Activated CD4-positive, alpha-beta T cell treated with anti-CD3 and anti-CD28 coated beads, Interleukin-10, Interleukin-2, amounts not matched to agents 100 ng/mL and 50 ng/mL, durations not matched to agents 16 hours and 8 hours (primary cell): ENCODE results near the gene MCL1.

ENCODE experiments used
- DNase-seq: peaks from one replicate; pipeline ENCODE4 v3.0.0-alpha.2; 2020

The MCL1 gene

DNA sequence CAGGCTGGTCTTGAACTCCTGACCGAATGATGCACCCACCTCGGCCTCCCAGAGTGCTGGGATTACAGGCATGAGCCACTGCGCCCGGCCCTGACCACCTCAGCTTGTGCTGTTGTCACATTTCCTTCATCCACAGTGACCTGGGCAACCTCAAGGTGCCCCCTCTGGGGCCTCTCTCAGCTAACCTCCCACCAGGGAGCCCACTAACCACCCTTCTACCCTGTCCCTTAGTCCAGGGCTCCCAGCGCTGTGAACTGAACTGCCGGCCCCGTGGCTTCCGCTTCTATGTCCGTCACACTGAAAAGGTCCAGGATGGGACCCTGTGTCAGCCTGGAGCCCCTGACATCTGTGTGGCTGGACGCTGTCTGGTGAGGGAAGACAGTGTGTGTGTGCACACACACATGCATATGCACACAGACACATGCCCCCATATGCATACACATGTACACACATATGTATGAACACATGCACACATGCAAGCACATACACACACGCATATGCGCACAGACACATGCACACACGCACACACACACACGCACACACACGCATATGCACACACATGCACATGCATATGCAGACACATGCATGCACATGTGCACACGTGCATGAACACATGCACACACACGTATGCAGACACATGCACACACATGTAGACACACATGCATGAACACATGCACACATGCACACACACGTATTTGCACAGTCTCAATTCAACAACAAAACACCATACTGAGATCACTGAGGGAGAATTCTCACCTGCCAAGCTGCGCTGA lies 24.0 kb downstream of the MCL1 start:
- no peak for DNase-seq

DNA sequence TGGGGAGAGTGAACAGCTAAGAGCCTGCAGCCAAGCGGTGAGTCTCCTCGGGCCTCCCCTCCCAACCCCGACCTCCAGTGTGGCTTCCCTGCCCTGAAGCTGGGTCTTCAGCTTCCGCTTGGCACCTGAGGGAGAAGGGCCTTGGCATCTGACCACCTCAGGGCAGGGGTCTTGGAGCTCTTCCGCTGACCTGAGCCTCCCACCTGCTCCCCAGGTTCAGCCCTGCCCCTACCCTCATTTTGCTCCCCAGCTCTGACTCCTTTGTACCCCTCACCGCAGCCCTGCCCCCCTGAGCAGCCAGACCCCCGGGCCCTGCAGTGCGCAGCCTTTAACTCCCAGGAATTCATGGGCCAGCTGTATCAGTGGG lies 25.3 kb downstream of the MCL1 start:
- no peak for DNase-seq

DNA sequence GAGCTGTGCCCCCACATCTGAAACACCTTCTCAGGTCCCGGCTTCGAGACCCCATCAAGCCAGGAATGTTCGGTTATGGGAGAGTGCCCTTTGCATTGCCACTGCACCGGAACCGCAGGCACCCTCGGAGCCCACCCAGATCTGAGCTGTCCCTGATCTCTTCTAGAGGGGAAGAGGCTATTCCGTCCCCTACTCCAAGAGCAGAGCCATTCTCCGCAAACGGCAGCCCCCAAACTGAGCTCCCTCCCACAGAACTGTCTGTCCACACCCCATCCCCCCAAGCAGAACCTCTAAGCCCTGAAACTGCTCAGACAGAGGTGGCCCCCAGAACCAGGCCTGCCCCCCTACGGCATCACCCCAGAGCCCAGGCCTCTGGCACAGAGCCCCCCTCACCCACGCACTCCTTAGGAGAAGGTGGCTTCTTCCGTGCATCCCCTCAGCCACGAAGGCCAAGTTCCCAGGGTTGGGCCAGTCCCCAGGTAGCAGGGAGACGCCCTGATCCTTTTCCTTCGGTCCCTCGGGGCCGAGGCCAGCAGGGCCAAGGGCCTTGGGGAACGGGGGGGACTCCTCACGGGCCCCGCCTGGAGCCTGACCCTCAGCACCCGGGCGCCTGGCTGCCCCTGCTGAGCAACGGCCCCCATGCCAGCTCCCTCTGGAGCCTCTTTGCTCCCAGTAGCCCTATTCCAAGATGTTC lies 25.9 kb downstream of the MCL1 start:
- DNase-seq = no peak

DNA sequence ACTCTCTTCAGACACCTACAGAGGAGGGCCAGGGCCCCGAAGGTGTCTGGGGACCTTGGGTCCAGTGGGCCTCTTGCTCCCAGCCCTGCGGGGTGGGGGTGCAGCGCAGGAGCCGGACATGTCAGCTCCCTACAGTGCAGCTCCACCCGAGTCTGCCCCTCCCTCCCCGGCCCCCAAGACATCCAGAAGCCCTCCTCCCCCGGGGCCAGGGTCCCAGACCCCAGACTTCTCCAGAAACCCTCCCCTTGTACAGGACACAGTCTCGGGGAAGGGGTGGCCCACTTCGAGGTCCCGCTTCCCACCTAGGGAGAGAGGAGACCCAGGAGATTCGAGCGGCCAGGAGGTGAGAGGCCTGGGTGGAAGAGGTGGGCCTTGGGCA lies 26.5 kb downstream of the MCL1 start:
- no peak for DNase-seq

DNA sequence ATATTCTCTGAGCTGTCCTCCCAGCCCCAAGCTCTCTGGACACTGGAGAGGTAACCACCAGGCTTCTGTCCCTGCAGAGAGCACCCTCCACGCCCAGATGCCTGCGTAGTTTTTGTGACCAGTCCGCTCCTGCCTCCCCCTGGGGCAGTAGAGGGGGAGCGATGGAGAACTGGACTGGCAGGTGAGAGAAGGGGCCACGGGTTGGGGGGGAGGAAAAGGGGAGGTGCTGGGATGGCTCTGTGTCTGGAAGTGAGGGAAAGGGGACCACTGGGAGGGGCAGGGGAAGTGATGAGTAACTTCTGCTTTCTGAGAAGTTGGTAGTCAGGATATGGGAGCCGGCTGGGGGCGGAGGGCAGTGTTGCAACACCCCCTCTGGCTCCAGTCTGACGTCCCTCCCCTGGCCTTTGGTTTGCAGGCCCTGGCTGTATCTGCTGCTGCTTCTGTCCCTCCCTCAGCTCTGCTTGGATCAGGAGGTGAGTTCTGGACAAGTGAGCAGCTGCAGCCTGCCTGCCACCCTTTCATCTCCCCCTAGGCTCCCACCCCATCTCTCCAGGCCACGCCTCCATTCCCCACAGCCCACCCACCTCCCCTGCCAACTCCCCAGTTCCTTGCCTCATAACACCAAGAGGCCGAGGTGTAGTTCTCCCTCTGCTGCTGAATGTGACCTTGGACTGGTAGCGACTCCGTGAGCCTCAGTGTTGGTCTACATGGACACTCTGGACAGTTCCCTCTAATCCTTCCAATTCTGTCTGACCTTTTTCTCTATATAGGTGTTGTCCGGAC lies 27.1 kb downstream of the MCL1 start:
- DNase-seq = peak; percentile 47

DNA sequence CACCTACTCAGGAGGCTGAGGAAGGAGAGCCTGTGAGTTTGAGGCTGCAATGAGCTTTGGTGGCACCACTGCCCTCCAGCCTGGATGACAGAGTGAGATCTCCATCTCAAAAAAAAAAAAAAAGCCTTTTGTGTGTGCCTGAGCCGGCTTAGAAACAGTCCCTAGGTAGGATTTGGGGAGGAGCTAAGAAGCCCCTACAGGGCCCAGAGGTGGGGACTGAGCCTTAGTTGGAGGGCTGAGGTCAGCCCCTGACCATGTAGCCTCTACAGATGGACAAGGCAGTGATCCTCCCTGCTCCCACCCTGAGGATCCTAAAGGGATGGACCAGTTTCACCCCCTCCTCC lies 27.7 kb downstream of the MCL1 start:
- DNase-seq = no peak

DNA sequence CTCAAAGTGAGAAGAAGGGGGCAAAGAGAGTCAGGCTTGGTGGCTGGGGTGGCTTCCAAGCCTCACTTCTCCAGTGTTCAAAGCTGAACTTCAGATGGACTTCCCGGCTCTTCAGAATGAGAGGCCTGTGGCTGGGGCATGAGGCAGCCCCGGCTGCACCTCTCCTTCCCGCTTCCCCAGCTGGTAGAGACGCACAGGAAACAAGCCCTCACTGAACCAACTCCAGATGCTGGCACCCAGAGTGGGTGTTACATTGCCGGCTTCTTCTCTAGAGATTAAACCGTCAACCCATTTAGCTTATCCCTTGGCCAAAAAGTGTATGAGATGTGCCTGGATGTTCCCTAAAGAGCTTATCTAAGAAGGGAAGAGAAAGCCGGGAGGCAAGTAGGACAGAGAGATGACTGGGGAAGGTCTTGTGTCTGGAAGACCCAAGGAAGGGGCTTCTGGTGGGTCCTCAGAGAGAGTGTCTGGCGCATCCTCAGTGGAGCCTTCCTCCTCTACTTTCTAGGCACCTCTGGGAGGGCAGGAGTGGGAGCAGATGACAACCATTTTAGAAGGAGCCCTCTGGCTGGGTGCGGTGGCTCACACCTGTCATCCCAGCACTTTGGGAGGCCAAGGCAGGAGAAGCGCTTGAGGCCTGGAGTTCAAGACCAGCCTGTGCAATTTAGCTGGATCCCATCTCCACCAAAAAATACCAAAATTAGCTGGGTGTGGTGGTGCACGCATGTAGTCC lies 28.2 kb downstream of the MCL1 start:
- DNase-seq = no peak

DNA sequence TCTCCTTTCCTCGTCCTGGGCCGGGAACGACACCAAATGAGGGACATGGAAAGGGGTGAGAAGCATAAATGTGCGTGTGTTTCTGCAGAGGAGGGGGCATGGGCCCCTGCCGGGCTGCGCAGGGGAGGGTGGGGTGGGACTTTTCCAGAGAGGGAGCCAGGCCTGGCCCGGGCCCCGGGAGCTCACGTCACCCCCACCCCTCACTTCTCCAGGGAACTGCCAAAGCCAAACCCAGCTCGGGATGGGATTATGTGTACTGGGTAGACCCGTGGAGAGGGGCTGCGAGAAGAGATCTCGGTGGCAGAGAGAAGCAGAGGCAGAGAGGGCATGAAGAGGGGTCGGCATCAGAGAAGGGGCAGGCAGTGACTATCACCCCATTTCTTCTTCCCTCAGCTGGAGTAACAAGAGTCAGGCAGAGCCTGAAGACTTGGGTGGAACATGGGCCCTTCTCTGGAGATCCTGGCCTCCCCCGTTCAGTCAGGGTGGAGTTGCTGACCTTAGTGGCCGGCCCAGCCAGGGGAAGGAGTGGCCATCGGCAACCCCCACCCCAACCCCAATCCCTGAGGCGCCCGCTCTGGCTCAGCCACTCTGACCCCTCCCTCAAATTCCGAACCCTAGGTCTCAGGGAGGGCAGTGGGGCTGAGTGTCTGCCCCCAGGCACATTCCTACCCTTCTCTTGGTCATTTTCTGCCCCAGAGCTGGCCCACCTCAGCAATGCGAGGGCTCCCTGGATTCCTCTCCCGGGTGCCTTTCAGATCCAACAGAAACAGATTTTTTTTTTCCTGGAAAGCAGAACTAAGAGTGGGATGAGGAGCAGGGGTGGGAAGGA lies 29.0 kb downstream of the MCL1 start:
- no peak for DNase-seq

DNA sequence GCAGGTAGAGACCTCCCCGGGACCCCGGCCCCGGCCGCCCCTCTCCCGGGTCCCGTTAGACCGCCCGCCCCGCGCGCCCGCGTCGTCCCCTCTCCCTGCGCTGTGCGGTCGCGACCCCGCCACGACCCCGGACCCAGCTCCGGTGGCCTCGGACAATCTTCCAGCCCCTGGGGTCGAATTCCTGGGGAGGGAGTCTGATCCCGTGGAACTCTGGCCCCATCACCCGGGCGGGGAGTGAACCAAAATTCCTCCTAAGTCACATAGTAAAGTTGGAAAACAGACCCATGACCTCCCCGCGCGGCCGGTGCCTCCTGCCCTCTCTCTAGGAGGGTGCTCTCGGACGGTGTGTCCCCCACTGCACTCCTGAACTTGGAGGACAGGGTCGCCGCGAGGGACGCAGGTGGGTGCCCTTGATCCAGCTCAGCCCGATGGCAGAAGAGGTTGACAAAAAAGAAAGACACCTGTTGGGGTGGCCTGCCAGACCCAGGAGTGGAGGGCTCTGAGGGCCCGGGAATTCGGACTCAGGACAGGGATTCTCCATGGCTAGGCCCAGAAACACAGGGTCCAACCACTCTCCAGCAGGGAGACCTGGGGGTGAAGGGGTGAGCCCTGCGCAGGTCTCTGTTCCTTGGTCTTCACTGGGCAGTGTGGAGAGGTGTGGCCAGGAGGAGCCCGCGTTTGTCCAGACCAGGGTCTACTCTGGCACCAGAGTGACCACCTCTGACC lies 29.8 kb downstream of the MCL1 start:
- DNase-seq = no peak

DNA sequence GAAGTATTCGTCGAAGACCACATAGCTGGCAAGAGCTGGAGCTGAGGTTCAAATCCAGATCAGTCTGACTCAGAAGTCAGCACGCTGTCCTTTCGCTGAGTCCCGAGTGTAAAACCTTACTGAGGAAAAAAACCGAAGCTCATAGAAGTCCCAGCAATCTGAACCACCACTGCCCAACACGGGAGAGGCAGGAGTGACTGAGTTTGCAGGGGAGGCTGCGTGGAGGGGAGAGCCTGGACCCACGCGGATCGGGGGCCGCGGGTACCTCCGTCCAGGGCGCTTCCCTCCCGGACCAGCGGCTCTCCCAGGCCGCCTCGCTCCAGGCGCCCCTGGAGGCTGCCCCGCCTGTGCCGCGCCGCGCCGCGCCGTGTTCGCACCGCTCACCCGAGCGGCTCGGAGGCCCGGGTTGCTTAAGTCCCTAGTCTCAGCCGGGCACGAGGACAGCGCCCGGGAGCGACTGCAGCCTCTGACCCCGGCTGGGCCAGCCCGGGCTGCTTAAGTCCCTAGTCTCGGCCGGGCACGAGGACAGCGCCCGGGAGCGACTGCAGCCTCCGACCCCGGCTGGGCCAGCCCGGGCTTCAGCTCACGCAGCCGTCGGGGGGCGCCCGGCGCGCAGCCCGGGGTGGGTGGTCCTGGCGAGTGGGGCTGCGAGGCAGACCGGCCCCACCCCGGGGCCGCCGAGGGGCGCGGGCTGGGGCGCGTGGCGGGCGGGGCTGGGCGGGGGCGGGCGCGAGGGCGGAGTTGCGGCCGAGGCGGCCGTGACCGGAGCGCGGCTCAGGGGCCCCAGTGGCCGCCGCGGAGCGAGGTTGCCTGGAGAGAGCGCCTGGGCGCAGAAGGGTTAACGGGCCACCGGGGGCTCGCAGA lies 30.5 kb downstream of the MCL1 start, which contains the start of gene ADAMTSL4:
Gene ADAMTSL4, plus strand, starts transcription at position 777 of the 864 bp plus-strand sequence. CDS start 2,881 bp downstream, outside the sequence.
- peak; percentile 40 for DNase-seq

DNA sequence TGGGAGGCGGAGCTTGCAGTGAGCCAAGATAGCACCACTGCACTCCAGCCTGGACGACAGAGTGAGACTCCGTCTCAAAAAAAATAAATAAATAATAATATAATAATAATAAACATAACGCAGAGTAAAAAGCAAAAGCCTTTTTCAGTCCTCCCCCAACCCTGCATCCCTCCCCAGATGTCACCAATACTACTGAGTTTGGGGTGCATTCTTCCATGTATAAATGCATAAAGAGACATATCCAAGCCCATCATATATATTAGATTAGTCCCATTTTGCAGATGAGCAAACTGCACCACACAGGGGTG lies 31.1 kb downstream of the MCL1 start:
- no peak for DNase-seq

DNA sequence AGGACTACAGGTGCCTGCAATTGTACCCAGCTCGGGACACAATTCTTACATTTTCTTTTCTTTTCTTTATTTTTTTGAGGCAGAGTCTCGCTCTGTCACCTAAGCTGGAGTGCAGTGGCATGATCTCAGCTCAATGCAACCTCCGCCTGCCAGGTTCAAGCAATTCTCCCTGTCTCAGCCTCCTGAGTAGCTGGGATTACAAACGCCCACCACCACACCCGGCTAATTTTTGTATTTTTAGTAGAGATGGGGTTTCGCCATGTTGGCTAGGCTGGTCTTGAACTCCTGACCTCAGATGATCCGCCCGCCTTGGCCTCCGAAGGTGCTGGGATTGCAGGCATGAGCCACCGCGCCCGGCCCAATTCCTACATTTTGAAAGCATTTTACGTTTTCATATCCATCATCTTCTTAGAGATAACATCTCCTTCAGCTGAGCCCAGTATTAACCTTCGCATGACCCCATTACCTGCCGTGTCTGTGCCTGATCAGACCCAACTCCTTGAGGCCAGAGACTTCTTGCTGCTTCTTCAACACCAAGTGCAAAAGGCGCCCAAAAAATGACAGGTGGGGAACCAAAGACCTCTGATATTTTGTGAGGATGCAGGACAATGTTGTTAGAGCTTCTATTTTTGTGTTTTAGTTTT lies 33.0 kb downstream of the MCL1 start:
- no peak for DNase-seq

DNA sequence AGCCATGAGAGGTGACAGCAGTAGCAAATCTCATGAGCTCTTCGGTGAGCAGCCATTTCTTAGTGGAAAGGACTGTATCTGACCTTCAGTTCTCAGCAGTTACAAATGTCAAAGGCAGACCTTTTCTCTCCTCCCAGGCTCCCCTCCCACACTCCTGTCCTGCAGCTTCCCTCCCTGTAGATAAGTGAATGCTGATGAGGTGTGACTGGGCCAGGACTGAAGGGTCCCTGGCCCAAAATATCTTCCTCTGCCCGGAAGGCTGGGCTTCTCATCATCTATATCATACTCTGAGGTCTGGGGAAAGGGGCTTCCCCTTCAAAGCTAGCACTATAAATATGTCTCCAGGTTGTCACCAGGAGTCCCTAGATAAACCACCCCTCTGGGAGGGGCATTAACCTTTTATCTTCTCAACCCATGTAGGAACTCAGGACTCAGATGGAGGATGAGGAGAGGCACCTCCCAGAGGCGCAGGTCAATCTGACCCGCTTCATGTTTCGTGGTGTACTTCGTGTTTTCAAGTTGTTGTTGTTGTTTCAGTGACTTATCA lies 33.9 kb downstream of the MCL1 start:
- no peak for DNase-seq

DNA sequence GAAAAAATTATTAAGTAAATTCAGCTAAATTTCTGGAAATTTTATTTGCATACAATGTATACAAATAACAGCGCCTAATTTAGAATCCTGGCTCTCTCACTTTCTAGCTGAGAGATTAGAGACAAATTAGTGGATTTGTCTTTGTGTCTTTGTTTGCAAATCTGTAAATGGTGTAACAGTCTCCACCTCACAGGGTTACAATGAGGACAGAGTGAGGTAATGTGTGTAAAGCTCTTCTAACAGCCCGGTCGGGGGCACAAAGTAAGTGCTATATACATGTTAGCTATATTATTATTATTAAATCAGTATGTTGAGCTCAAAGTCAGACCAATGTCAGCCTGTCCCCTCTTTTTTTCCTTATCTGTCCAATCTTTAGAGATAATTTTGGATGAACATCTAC lies 35.2 kb downstream of the MCL1 start:
- no peak for DNase-seq

DNA sequence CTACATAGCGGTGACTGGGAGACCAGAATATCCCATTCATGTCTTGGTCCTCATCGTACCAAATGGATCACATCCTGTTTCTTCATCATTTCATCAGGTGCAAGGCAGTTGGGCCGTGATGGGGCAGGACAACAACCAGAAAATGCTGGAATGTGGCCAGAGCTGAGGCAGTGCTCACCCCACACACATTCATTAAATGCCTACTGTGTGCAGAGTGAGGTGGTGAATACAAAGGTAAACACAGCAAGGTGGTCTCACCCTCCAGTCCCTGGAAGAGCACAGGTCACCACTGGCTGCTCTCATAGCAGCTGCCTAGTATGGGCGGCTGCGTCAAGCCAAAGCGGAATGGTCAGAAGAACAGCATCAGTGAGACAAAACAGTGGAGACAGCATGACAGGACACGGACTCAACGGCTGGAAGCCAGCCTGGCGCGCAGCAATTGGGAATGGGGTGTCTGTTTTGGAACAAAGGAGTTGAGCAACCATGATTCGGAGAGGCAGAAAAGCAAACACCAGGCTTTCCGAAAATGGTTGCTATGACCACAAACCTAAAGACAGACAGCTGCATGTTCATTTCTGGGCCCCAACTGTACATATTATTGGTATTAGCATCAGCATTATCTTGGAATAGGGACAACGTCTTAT lies 35.8 kb downstream of the MCL1 start:
- DNase-seq = no peak

DNA sequence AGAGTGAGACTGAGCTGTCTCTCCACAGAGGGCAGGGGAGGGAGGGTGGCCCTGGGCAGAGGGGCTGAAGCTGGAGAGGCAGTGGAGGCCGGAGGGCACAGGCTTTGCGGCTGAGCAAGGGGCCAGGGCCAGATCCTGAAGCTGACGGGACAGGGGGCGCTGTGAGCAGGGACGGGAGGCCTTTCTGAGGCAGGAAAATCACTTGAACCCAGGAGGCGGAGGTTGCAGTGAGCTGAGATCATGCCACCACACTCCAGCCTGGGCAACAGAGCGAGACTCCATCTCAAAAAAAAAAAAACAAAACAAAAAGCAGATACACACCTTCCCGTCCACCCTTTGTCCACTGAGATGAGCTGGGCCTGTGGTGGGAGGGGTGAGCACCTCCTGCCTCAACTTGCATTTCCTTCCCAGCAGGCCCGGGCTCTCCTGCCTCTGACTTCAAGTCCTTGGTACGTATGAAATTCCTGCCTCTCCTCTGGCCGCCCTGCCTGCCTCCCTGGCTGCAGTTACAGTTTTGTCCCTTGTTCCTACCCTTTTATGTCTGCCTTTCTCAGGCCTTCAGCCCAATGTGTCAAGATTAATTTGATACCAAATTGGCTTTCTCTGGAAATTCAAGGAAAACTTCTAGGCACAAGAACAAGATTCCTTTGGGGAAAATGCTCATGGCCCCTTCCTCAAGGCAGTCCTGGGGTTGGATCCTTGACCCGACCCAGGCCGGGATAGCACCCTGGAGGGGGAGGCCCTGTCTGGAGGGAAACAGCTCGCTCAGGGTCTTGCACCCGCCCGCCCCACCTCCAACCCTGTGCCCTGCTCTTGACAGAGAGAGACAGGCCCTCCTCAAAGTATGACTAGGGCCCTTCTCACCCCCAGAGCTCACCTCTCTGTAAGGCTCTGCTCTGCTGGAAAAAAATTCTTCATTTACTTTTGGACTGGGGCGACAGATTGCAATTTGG lies 41.4 kb downstream of the MCL1 start:
- DNase-seq = no peak

DNA sequence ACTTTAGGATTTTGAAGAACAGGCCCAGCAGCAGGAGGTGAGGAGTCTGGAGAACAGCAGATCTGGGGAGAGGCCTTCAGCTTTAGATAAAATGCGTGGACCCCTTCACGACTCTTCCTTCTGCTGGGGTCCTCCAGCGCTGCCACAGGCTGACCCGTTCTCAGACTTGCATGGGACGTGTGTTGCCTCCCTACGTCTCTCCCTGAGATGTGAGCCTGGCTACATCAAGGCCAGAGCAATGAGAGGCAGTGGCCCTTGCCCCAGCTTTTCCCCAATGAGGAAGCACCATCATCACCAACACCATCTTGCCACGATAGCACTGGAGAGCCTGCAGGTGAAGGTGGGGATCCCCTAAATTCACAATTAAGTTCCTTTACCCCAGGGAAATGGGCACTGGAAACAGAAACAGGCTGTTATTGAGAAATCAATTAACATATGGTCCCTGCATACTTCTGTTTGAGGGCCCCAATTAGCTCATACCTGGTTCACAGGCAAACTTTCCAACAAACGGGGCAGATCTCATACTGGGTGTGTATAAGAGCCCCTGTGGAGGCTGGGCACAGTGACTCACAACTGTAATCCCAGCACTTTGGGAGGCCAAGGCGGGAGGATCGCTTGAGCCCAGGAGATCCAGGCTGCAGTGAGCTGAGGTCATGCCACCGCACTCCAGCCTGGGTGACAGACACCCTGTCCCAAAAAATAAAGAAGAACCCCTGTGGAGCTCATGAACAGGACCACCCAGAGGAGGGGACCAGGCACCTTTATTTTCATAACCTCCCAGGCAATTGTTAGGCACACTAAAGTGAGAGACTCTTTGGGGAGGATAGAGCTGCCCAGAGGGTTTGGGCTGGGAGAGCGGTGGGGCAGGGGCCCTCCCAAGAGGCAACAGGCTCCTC lies 42.3 kb downstream of the MCL1 start:
- DNase-seq = no peak
